Stimulated activated CD8-positive, alpha-beta memory T cell treated with anti-CD3 and anti-CD28 coated beads, Interleukin-15, amount 100 ng/mL, for 4 hours (primary cell): Measurements from ENCODE around the gene MYOZ3.

Experiments
- DNase-seq, 2 donors: peaks; one replicate each; pipeline ENCODE4 v3.0.0-alpha.2; 2020; ENCODE audit warnings: low read depth in 2 of 2

MYOZ3 gene

DNA sequence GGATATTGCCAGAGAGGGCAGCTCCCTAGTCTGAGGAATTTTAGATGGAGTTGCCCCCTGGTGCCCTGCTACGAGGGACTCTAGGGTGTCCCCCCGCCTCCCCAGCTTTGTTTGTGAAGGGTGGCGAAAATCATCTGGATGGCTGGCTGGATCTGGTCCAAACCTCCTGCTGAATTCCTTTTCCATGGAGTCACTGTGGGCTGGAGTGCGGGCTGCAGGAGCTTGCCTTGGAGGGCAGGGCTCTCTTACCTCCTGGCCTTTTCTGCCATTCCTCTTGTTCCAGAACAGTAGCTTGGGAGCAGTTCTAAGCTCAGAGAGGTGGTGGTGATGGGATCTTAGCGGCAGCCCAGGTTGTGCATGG is 18.5 kb upstream of the MYOZ3 start:
- DNase-seq = no peak

GRCh38 chr5:150642991-150643710 is 17.9 kb upstream of the MYOZ3 start:
- DNase-seq = no peak

DNA sequence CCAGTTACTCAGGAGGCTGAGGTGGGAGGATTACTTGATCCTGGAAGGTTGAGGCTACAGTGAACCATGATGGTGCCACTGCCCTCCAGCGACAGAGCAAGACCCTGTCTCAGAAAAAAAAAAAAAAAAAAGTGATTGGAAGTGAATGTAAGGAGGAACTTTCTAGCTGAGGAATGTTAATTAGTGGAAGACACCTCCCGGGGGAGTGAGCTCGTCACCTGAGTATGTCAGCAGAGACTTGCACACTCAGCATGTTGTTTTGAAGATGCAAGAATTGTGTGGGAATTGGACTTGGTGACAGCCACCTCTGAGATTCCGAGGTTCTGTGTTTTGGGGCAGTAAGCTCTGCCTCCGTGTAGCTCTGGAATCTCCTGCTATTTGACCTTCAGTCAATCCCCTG is 17.0 kb upstream of the MYOZ3 start:
- no peak for DNase-seq

GRCh38 chr5:150644514-150644913 is 16.5 kb upstream of the MYOZ3 start:
- DNase-seq = no peak

GRCh38 chr5:150645070-150645700 is 15.9 kb upstream of the MYOZ3 start:
- DNase-seq = no peak

DNA sequence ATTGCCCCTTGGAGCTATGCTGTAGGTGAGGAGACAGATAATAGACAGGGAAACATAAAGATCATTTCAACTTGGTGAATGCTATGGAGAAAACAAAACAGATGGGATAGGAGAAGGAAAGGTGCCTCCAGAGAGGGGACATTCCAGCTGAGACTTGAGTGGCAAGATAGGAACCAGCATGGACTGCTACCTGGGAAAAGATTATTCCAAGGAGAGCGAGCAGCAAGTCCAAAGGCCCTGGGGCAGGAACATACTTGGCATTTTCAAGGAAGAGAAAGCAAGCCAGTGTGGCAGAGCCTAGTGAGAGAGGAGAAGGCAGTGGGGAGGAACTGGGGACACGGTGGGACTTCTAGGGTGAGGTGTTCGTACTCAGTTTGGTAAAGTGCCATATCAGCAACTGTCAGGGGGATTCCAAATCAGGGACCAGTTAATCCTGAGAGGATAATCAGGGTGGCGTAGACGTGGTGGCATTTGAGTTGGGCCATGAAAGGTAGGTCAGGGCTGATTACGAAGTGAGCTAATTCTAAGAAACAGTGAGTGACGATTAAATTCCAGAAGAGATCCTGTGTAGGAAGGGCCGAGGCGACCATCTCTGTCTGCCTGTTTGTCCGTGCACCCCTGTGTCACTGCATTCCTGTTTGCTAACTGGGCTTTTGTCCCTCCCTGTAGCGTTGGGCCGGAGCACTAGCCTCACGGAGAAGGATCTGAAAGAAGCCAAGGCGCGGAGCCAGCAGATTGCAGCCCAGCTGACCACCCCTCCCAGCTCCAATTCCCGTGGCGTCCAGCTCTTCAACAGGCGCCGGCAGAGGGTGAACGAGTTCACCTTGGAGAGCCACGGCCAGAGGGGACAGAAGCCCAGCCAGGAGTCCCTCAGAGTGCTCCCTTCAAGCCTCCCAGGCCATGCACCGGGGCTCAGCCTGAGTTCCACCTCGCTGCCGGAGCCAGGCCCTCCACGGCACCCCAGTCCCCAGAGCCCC is 13.5 kb upstream of the MYOZ3 start:
- DNase-seq = no peak

GRCh38 chr5:150648294-150649107 is 12.6 kb upstream of the MYOZ3 start:
- no peak for DNase-seq

GRCh38 chr5:150649108-150650020 is 11.7 kb upstream of the MYOZ3 start:
- no peak for DNase-seq

DNA sequence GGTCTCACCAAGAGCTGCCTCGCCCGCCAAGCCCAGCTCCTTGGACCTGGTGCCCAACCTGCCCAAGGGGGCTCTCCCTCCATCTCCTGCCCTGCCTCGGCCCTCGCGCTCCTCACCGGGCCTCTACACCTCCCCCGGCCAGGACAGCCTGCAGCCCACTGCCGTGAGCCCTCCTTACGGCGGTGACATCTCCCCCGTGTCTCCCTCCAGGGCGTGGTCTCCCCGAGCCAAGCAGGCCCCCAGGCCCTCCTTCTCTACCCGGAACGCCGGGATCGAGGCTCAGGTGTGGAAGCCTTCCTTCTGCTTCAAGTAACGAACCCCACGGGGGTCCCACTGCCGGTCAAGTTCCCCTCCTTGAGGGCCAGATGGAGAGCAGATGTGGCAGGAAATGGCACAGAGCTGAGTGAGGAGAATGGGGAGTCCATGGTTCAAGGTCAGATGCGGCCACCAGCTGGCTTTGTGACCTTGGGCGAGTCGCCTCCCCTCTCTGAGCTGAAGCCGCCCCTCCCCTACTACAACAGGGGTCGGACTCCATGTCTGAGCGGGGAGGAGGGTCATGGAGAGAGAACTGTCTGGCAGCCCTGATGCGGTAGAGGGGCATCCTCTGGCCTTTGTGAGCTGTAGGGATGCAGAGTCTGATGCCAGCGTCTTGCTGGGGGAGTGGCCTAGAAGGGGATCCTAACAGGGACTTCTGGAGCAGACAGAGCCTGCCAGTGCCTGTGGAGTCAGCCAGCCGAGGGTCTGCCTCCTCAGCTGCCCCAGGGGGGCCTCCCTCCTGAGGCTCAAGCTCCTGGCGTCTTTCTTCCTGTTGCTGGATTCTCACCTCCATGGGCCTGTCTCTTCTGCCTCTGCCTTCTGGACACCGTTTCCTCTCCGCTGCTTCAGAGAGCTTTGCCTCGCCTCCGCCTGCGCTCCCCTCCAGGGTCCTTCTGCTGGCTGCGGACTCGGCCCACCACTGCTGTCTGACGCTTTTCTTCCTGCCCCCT is 10.7 kb upstream of the MYOZ3 start:
- DNase-seq = no peak

DNA sequence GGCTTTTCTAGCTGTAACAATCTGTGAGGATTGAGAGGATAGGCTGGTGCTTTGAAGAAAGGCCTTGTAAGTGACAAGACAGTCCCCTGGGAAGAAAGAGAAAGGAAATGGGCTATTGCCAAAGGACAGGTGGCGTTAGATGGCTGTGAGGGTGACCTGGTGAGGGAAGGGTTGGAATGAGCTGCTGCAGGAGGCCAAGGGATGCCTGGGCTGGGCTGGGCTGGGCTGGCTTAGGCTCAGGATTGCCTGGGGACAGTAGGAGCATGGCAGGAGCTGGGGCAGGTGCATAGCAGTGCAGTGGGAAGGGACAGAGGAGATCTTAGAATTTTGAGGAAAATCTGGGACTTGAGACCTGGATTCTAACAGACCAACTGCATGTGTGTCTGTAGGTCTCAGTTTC is 9.7 kb upstream of the MYOZ3 start:
- no peak for DNase-seq

GRCh38 chr5:150651924-150652671 is 9.0 kb upstream of the MYOZ3 start:
- no peak for DNase-seq

GRCh38 chr5:150653145-150653761 is 7.8 kb upstream of the MYOZ3 start:
- no peak for DNase-seq

DNA sequence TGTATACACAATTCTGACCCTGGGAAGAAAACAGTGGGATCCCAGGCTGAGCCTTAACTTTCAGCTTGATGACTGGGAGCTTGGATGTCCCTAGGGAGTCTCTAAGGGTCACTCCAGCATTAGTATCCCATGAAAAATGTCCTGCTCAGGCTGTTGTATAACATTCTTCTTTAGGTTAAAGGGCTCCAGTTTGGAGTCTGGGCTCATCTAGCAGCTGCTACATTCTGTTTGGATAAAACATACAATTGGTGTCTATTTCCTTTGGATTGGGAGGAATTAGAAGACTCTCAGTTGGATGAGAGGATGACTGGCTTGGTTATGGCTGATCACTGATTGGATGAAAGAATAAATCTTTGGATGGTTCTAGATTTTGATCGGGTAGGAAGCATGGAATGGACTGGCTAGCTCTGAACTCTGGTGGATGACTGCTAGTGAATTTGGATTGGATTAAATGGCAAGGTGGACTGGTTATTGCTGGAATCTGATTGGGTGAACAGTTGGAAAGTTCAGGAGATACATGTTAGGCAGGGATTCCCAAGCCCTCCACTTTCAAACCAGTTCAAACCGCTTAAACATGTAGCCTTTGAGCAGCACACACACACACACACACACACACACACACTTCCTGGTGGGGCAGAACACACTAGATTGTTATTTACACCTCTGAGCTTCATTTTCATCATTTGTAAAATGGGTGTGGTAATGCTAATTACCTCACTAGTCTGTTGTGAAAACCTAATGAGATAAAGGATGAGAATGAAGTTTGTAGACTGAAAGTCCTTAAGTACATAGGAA is 7.1 kb upstream of the MYOZ3 start:
- no peak for DNase-seq

DNA sequence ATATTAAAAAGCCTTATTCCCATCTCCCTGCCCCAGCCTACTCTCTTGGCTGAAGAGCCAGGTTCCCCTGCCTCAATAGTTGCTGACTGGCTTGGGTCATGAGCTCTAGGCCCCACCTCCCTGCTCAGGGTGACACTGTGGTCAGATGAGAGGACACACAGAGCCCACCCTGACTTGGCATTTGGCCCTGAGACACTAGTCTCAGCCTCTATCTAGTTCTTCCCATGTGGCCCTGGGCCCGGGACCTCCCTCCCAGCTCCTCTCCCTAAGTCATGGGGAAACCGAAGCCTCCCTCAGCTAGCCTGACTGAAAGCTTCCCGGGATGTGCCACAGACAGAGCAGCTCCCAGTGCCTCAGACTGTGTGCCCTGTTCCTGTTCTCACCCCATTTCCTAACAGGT is 5.8 kb upstream of the MYOZ3 start:
- no peak for DNase-seq

DNA sequence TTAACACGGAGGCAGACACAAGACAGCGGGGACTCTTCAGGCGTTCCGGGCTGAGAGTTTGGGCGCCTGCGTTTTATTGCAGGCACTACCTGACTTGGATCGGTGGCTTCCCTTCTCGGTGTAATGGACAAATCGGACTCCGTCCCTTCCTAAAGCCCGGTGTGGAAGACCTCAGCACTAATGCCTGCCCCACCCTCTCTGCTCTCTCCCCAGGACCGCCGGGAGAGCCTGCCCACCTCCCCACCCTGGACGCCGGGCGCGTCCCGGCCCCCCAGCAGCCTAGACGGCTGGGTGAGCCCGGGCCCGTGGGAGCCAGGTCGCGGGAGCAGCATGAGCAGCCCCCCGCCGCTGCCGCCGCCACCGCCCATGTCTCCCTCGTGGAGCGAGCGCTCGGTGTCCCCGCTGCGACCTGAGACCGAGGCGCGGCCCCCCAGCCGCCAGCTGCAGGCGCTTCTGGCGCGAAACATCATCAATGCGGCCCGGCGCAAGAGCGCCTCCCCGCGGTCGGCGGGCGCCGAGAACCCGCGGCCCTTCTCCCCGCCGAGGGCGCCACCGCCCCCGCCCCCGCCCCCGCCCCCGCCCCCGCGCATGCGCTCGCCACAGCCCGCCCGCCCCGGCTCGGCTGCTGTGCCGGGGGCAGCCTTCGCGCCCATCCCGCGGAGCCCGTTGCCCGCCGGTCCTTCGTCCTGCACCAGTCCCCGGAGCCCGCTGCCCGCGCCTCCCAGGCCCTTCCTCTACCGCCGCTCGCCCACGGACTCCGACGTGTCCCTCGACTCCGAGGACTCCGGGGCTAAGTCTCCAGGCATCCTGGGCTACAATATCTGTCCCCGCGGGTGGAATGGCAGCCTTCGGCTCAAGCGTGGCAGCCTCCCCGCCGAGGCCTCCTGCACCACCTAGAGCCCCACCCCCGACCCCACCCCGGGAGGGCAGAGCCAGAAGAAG is 4.6 kb upstream of the MYOZ3 start:
- peak; percentile 40 to 61 for DNase-seq

GRCh38 chr5:150658121-150658520 is 2.9 kb upstream of the MYOZ3 start:
- DNase-seq = no peak
